ENCODE measurements around the gene NGEF. TPM values are rescaled to one million over a fixed set of nuclear protein-coding genes. Genes with fewer than 3 reads are reported as not detected.

NGEF gene
- total and polyA plus RNA-seq, 4 donors: 10.6 to 22.6 (median 10.8) TPM

DNA sequence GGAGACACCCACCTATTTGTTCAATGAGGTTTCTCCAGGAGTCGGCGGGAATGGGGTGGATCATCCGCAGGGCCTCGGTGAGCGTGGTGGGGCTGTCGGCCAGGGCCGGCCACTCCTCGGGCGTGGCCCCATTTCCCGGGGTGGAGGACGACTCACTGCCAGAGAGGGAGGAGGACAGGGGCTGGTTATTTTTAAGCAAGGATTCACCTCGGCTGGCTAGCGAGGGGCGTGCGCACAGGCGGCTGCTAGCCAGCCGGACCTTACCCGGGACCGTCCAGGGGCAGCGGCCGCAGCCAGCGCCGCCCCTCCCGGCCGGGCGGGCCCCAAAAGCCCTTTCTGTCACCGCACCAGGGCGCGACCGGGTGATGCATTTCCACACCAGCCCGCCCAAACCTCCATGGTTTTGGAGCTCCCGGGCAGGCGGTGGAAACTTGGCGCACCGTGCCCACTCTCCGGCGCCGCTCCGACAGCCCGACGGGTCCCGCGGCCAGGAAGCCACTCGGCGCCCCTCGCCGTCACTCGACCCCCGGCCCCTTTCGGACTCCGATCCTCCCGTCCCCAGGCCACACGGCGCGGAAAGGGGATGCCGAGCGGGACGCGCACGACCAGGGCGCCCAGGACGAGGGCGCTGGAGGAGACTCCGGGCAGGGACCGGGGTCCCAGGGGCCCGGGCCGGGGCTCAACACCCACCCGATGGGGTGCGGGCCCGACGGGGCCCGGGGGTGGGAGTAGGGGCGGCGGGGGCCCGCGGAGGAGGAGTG is 85.8 kb downstream of the NGEF start:
- H3K9me3 ChIP-seq (ENCODE audit: control insufficient read depth in 4 of 4, low read length in 3 of 4): peaks cover 0 to 1% (median 0%) of the 10 kb centered on the region in 4 donors
- 50% methylated on average over 76 of the region's 76 CpGs for WGBS
- peaks cover 0 to 4% (median 1%) of the 10 kb centered on the region in 4 donors for H3K4me1 ChIP-seq (ENCODE audit: control insufficient read depth in 4 of 4, insufficient read depth in 4 of 4, low read length in 3 of 4)
- no peak overlapping the region for H3K27ac ChIP-seq (ENCODE audit: low read depth in 1 of 2, low read length in 2 of 2)
- no peaks in the 10 kb centered on the region for H3K27me3 ChIP-seq (ENCODE audit: control insufficient read depth in 4 of 4, insufficient read depth in 4 of 4, low read length in 3 of 4)
- peak overlapping the region in 1 of 3 donors; percentile 44 for H3K4me3 ChIP-seq (ENCODE audit: low read depth in 1 of 3, low read length in 3 of 3)
- no peak overlapping the region for H3K9ac ChIP-seq (ENCODE audit: low read depth in 1 of 2, low read length in 2 of 2)
- no peak for DNase-seq (ENCODE audit: low spot score)
- no peak for TF ChIP-seq EGR1 (IDR thresholded peaks at IDR 0.05; ENCODE audit: low read depth in 2 of 2)
- no peak for TF ChIP-seq YY1 (IDR thresholded peaks at IDR 0.05)
- no peak for TF ChIP-seq HNF4A (conservative IDR thresholded peaks at IDR 0.05)
- no peak for TF ChIP-seq HNF4G (IDR thresholded peaks at IDR 0.05)
- TF ChIP-seq, protein P1, sequence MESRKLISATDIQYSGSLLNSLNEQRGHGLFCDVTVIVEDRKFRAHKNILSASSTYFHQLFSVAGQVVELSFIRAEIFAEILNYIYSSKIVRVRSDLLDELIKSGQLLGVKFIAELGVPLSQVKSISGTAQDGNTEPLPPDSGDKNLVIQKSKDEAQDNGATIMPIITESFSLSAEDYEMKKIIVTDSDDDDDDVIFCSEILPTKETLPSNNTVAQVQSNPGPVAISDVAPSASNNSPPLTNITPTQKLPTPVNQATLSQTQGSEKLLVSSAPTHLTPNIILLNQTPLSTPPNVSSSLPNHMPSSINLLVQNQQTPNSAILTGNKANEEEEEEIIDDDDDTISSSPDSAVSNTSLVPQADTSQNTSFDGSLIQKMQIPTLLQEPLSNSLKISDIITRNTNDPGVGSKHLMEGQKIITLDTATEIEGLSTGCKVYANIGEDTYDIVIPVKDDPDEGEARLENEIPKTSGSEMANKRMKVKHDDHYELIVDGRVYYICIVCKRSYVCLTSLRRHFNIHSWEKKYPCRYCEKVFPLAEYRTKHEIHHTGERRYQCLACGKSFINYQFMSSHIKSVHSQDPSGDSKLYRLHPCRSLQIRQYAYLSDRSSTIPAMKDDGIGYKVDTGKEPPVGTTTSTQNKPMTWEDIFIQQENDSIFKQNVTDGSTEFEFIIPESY (IDR thresholded peaks at IDR 0.05): no peak
- no peak for TF ChIP-seq GABPA (IDR thresholded peaks at IDR 0.05 in 1 of 2, conservative IDR thresholded peaks at IDR 0.05 in 1 of 2)
- TF ChIP-seq, protein P2, sequence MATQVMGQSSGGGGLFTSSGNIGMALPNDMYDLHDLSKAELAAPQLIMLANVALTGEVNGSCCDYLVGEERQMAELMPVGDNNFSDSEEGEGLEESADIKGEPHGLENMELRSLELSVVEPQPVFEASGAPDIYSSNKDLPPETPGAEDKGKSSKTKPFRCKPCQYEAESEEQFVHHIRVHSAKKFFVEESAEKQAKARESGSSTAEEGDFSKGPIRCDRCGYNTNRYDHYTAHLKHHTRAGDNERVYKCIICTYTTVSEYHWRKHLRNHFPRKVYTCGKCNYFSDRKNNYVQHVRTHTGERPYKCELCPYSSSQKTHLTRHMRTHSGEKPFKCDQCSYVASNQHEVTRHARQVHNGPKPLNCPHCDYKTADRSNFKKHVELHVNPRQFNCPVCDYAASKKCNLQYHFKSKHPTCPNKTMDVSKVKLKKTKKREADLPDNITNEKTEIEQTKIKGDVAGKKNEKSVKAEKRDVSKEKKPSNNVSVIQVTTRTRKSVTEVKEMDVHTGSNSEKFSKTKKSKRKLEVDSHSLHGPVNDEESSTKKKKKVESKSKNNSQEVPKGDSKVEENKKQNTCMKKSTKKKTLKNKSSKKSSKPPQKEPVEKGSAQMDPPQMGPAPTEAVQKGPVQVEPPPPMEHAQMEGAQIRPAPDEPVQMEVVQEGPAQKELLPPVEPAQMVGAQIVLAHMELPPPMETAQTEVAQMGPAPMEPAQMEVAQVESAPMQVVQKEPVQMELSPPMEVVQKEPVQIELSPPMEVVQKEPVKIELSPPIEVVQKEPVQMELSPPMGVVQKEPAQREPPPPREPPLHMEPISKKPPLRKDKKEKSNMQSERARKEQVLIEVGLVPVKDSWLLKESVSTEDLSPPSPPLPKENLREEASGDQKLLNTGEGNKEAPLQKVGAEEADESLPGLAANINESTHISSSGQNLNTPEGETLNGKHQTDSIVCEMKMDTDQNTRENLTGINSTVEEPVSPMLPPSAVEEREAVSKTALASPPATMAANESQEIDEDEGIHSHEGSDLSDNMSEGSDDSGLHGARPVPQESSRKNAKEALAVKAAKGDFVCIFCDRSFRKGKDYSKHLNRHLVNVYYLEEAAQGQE (IDR thresholded peaks at IDR 0.05): no peak
- TF ChIP-seq, protein P3, sequence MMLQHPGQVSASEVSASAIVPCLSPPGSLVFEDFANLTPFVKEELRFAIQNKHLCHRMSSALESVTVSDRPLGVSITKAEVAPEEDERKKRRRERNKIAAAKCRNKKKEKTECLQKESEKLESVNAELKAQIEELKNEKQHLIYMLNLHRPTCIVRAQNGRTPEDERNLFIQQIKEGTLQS (IDR thresholded peaks at IDR 0.05): no peak
- TF ChIP-seq, protein P4, sequence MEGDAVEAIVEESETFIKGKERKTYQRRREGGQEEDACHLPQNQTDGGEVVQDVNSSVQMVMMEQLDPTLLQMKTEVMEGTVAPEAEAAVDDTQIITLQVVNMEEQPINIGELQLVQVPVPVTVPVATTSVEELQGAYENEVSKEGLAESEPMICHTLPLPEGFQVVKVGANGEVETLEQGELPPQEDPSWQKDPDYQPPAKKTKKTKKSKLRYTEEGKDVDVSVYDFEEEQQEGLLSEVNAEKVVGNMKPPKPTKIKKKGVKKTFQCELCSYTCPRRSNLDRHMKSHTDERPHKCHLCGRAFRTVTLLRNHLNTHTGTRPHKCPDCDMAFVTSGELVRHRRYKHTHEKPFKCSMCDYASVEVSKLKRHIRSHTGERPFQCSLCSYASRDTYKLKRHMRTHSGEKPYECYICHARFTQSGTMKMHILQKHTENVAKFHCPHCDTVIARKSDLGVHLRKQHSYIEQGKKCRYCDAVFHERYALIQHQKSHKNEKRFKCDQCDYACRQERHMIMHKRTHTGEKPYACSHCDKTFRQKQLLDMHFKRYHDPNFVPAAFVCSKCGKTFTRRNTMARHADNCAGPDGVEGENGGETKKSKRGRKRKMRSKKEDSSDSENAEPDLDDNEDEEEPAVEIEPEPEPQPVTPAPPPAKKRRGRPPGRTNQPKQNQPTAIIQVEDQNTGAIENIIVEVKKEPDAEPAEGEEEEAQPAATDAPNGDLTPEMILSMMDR (IDR thresholded peaks at IDR 0.05; ENCODE audit: low read depth, low read length, missing input control): no peak
- TF ChIP-seq NR2F2 (IDR thresholded peaks at IDR 0.05): no peak
- TF ChIP-seq JUND (IDR thresholded peaks at IDR 0.05): no peak
- no peak for TF ChIP-seq RAD21 (IDR thresholded peaks at IDR 0.05)
- TF ChIP-seq, protein P5, sequence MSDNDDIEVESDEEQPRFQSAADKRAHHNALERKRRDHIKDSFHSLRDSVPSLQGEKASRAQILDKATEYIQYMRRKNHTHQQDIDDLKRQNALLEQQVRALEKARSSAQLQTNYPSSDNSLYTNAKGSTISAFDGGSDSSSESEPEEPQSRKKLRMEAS (IDR thresholded peaks at IDR 0.05): no peak
- no peak for TF ChIP-seq SP1 (IDR thresholded peaks at IDR 0.05)
- TF ChIP-seq FOXA2 (IDR thresholded peaks at IDR 0.05): no peak
- no peak for TF ChIP-seq TAF1 (conservative IDR thresholded peaks at IDR 0.05)
- no peak for TF ChIP-seq RXRA (IDR thresholded peaks at IDR 0.05)
- H3K36me3 ChIP-seq (ENCODE audit: control insufficient read depth in 4 of 4, insufficient read depth in 3 of 4, low read depth in 1 of 4, low read length in 3 of 4): peaks cover 3 to 25% (median 4%) of the 10 kb centered on the region in 4 donors
